ENCODE measurements around the gene USP38. TPM values are rescaled to one million over a fixed set of nuclear protein-coding genes. Genes with fewer than 3 reads are reported as not detected.

USP38 gene
- total and polyA plus RNA-seq, 2 donors (not counting 3 experiments of a cell fraction or from before 2014, with no cell fraction given) = 7.5 to 17.0 TPM

DNA sequence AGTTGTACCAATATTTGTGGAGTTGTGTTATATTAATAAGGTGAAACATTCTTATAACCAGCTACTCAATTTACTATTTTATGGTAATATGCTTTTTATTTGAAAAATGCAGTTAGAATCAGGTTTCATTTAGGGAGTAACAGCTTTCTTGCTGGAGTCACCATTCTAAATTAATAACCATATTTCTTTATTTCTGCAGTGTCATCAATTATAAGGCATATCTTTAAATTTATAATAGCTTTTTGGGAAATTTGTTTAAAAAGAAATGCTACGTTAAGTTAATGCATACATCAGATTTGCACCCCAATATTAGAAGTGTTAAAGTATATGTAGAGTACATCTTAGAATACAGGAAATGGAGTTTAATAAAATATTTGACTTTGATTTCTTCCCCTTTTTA lies 18.9 kb downstream of the USP38 start:
- H3K36me3 ChIP-seq (ENCODE audit: control insufficient read depth in 2 of 2, extremely low read depth in 1 of 2, insufficient read depth in 2 of 2, low read length in 2 of 2) = peaks cover 3 to 15% of the 10 kb centered on the region in 2 experiments

More for the DNA sequence above, 18.9 kb downstream of the USP38 start:
- ChIA-PET CTCF (interaction anchor here (0.9 to 1.2 kb wide), 2 partner anchors 28 to 214 kb away, joined by 3 to 4 read pairs; no protein-coding TSS in a partner anchor), POLR2A (no interaction called here)
- H3K4me2 ChIP-seq (ENCODE audit: insufficient read depth, low read length) = no peak overlapping the region
- H3K4me1 ChIP-seq (ENCODE audit: control insufficient read depth, extremely low read depth, insufficient read depth, low read length) = no peaks in the 10 kb centered on the region
- H3K4me3 ChIP-seq (replicated peaks in 1 of 3; ENCODE audit: insufficient read depth in 1 of 3, low read depth in 1 of 3, low read length in 3 of 3) = no peak overlapping the region
- H3K9ac ChIP-seq (replicated peaks; ENCODE audit: extremely low read depth, insufficient read depth, low read length) = no peak overlapping the region
- BruUV-seq (replicated peaks) = no TSS peak
- no peaks in the 10 kb centered on the region for H4K20me1 ChIP-seq (replicated peaks; ENCODE audit: control insufficient read depth, extremely low read depth, insufficient read depth, low read length)
- no peak overlapping the region for H3K27ac ChIP-seq (ENCODE audit: insufficient read depth, low read depth, low read length)
- H3K27me3 ChIP-seq (ENCODE audit: control insufficient read depth in 2 of 2, insufficient read depth in 2 of 2, low read length in 2 of 2) = no peaks in the 10 kb centered on the region
- no peaks in the 10 kb centered on the region for H3K9me3 ChIP-seq (replicated peaks; ENCODE audit: control insufficient read depth, insufficient read depth, low read length)
- peaks cover 2% of the 10 kb centered on the region for H3K79me2 ChIP-seq (ENCODE audit: control insufficient read depth, insufficient read depth, low read length)
- DNase-seq (ENCODE audit: low read depth, low spot score) (no peak), FAIRE-seq (no peak)
- TF ChIP-seq EZH2 (IDR thresholded peaks at IDR 0.05; ENCODE audit: borderline replicate concordance, low read depth, low read length, severe bottlenecking) = no peak
- TF ChIP-seq, protein P1, sequence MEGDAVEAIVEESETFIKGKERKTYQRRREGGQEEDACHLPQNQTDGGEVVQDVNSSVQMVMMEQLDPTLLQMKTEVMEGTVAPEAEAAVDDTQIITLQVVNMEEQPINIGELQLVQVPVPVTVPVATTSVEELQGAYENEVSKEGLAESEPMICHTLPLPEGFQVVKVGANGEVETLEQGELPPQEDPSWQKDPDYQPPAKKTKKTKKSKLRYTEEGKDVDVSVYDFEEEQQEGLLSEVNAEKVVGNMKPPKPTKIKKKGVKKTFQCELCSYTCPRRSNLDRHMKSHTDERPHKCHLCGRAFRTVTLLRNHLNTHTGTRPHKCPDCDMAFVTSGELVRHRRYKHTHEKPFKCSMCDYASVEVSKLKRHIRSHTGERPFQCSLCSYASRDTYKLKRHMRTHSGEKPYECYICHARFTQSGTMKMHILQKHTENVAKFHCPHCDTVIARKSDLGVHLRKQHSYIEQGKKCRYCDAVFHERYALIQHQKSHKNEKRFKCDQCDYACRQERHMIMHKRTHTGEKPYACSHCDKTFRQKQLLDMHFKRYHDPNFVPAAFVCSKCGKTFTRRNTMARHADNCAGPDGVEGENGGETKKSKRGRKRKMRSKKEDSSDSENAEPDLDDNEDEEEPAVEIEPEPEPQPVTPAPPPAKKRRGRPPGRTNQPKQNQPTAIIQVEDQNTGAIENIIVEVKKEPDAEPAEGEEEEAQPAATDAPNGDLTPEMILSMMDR (IDR thresholded peaks at IDR 0.05; ENCODE audit: extremely low read depth in 1 of 2, insufficient read depth in 1 of 2, low read depth in 1 of 2, low read length in 2 of 2) = no peak
- no peak for TF ChIP-seq GATA2 (IDR thresholded peaks at IDR 0.05; ENCODE audit: insufficient read depth, insufficient read length, low read depth, low read length)
- TF ChIP-seq FOS (IDR thresholded peaks at IDR 0.05; ENCODE audit: borderline replicate concordance, insufficient read depth, low read length) = no peak
- no peak for TF ChIP-seq MYC (IDR thresholded peaks at IDR 0.05; ENCODE audit: low read depth, low read length)
- TF ChIP-seq, protein P2, sequence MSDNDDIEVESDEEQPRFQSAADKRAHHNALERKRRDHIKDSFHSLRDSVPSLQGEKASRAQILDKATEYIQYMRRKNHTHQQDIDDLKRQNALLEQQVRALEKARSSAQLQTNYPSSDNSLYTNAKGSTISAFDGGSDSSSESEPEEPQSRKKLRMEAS (IDR thresholded peaks at IDR 0.05; ENCODE audit: insufficient read depth, insufficient read length) = no peak
- TF ChIP-seq POLR2AphosphoS5 (IDR thresholded peaks at IDR 0.05; ENCODE audit: insufficient read depth, low read depth, low read length) = no peak
- no peak for TF ChIP-seq POLR2A (IDR thresholded peaks at IDR 0.05; ENCODE audit: low read depth, low read length)
- no peak for TF ChIP-seq JUN (IDR thresholded peaks at IDR 0.05; ENCODE audit: borderline replicate concordance, insufficient read depth, insufficient read length, low read depth)
- H2AFZ ChIP-seq (ENCODE audit: low read depth, low read length) = no peak overlapping the region
- intact Hi-C loops (cut with micrococcal nuclease) = loop anchor here (1.0 to 5.0 kb wide), 3 partner anchors 134 to 329 kb away; partner anchors contain the start of gene GAB1
- H3K9me1 ChIP-seq (replicated peaks; ENCODE audit: control insufficient read depth, extremely low read depth, insufficient read depth, low read length) = no peaks in the 10 kb centered on the region
- dilution Hi-C loops (cut with MboI; ENCODE audit: extremely low pct_ligation_motif_present, low sequenced_read_pairs) = no loop called here
